ENCODE measurements around the gene CTCF.

The CTCF gene

GRCh38 chr16:67558859-67559258 is 3.5 kb upstream of the CTCF start:
- no peaks in the 10 kb centered on the region for H3K9me3 Mint-ChIP-seq
- peaks cover 4% of the 10 kb centered on the region for H3K36me3 Mint-ChIP-seq
- no peak overlapping the region for H3K4me3 Mint-ChIP-seq
- H3K27ac Mint-ChIP-seq: no peak overlapping the region
- no peaks in the 10 kb centered on the region for H3K27me3 Mint-ChIP-seq
- peaks cover 49% of the 10 kb centered on the region for H3K4me1 Mint-ChIP-seq

GRCh38 chr16:67560827-67561342 is 1.4 kb upstream of the CTCF start:
- no peaks in the 10 kb centered on the region for H3K27me3 Mint-ChIP-seq
- H3K36me3 Mint-ChIP-seq: peaks cover 4% of the 10 kb centered on the region
- H3K4me3 Mint-ChIP-seq: peak overlapping the region; percentile 88
- H3K9me3 Mint-ChIP-seq: no peaks in the 10 kb centered on the region
- H3K27ac Mint-ChIP-seq: peak overlapping the region; percentile 82
- peaks cover 44% of the 10 kb centered on the region for H3K4me1 Mint-ChIP-seq

- Mint-ChIP-seq H3K27me3 (no peaks in the 10 kb centered on the region), H3K27ac (peak overlapping the region; percentile 82), H3K36me3 (peaks cover 4% of the 10 kb centered on the region), H3K4me3 (peak overlapping the region; percentile 88), H3K4me1 (peaks cover 42% of the 10 kb centered on the region), H3K9me3 (no peaks in the 10 kb centered on the region)
Observed at GRCh38 chr16:67561501-67561823, 864 bp upstream of the CTCF start.

DNA sequence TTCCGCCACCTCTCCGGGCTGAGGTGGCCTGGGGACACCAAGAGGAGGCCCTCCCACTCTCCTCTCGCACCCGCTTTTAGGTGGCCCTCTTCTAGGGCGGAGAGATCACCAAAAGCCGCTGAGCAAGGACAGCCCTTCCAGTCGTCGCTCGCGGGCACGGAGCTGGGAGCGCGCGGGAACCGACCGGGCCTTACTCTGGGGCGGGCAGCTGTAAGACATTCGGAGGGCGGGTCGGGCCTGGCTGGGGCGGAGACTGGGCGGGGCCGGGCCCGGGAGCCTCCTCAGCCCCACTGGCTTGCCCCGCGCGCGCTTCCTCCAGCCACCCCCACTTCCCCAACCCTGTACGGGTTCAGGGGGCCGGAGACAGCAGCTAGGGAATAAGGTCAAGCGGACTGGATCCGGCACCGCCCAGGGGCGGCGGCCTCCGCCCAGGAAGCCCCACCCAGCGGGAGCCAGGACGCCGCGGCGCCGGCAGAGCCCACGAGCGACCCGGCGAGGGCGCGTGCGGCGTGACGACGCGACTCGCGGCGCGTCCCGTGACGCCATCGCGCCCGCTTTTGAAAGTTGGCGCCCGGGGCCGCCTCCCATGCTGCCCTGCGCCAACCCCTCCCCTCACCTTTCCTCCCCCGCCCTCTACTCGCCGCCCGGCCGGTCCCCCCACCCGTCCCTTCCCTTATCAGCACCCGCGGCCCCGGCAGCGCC is 351 bp upstream of the CTCF start:
- H3K27ac Mint-ChIP-seq: peak overlapping the region; percentile 87
- peaks cover 43% of the 10 kb centered on the region for H3K4me1 Mint-ChIP-seq
- no peaks in the 10 kb centered on the region for H3K9me3 Mint-ChIP-seq
- peak overlapping the region; percentile 88 for H3K4me3 Mint-ChIP-seq
- peaks cover 4% of the 10 kb centered on the region for H3K36me3 Mint-ChIP-seq
- H3K27me3 Mint-ChIP-seq: no peaks in the 10 kb centered on the region

DNA sequence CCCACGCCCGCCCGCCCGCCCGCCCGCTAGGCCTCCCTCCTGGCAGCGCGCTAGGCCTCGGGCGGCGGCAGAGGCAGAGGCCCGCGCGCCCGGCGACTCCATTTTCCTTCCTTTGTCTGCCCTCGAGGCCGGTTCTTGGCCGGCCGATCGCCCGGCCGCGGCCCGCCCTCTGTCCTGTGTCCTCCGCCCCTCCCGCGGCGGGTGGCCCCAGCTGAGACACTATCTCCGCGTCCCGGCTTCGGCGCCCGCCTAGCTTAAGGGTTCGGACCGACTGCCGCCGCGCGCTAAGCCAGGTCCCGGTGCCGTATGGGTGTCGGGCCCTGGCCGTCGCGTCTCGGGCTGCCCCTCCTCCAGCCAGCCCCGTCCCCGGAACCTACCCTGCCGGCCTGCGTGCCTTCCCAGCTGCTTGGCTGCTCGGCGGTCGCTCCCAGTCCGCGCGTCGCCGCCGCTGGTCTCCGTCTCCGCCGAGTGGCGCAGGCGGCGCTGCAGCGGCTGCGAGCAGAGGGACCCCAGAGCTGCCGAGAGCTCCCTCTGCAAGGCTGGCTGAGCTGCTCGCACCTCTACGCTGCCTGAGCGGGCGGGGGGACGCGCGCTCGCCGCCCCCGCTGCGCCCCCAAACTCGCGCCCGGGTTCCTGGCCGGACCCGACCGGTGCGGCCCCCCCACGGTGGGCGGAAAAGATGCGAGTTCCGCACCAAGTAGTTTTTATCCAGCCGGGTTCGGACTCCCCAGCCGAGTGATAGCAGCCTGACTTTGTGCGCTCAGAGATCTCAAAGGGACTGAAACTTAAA is 787 bp downstream of the CTCF start:
- H3K27ac Mint-ChIP-seq: peak overlapping the region; percentile 72

DNA sequence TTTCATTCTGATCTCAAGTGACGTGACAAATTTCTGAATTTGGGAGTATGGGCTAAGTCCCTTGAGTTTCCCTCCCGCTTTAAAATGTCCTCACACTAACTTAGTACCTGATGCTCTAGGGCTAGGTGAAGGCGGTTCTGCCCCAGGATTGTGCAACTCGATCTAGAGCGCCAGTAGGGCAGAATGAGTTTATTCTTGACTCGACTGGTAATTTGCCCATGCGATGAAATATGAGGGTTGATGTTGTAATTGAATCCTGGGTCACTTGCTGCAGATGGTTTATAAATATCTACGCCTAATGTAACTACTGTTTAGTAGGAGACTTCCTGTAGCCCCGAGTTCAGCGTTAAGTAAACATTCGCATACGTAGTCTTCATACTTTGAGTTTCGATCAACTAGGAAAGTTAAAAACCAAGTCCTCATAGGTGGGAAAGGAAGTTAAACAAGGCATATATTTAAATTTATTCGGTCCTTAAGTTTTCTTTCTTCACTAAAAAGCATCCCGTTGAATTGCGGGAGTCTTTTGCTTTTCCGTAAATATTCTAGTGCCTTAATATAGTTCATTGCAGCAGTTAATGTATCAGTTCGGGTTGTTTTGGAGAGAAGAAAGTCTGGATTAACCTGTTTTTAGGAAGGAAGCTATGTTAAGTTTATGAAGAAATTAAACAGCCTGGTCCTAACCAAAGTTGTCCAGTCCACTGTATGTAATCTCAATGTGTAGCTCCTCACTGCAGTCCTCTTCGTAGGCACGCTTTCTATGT is 1.6 kb downstream of the CTCF start:
- no peaks in the 10 kb centered on the region for H3K9me3 Mint-ChIP-seq
- no peaks in the 10 kb centered on the region for H3K27me3 Mint-ChIP-seq
- H3K27ac Mint-ChIP-seq: peak overlapping the region; percentile 72
- peaks cover 47% of the 10 kb centered on the region for H3K4me1 Mint-ChIP-seq
- peak overlapping the region; percentile 86 for H3K4me3 Mint-ChIP-seq
- peaks cover 4% of the 10 kb centered on the region for H3K36me3 Mint-ChIP-seq

More for the DNA sequence above, 787 bp downstream of the CTCF start:
- H3K36me3 Mint-ChIP-seq: peaks cover 4% of the 10 kb centered on the region
- peak overlapping the region; percentile 86 for H3K4me3 Mint-ChIP-seq
- peaks cover 44% of the 10 kb centered on the region for H3K4me1 Mint-ChIP-seq
- no peaks in the 10 kb centered on the region for H3K27me3 Mint-ChIP-seq
- H3K9me3 Mint-ChIP-seq: no peaks in the 10 kb centered on the region

GRCh38 chr16:67565470-67566100 is 3.3 kb downstream of the CTCF start:
- Mint-ChIP-seq H3K4me3 (peak overlapping the region; percentile 15), H3K4me1 (peaks cover 44% of the 10 kb centered on the region), H3K27ac (no peak overlapping the region), H3K9me3 (no peaks in the 10 kb centered on the region), H3K27me3 (no peaks in the 10 kb centered on the region), H3K36me3 (peaks cover 2% of the 10 kb centered on the region)

- peaks cover 6% of the 10 kb centered on the region for H3K36me3 Mint-ChIP-seq
- H3K4me1 Mint-ChIP-seq: peaks cover 33% of the 10 kb centered on the region
- no peaks in the 10 kb centered on the region for H3K27me3 Mint-ChIP-seq
- H3K9me3 Mint-ChIP-seq: no peaks in the 10 kb centered on the region
- no peak overlapping the region for H3K4me3 Mint-ChIP-seq
- H3K27ac Mint-ChIP-seq: no peak overlapping the region
Observed at GRCh38 chr16:67571464-67571863, 9.1 kb downstream of the CTCF start.

DNA sequence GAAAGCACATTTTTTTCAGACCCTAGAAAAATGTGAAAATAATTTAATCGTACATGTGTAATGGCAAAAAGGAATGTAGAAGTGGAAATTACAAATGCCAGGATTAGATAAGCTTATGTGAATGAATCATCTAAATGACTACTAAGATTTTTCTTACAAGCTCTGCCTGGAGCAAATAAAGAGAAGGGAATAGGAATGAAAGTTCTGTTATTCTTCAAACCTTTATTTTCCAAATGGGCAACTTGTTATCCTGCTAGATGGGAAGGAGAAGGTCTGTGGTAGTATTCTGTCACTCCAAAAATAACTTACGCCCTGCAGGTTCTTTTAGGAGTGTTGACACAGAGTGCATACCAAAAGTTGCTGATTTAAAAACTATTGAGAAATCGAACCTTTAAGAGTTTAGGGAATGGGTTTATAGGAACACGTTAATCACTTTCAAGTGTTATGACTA is 9.7 kb downstream of the CTCF start:
- H3K27ac Mint-ChIP-seq: peak overlapping the region; percentile 72
- no peaks in the 10 kb centered on the region for H3K9me3 Mint-ChIP-seq
- H3K36me3 Mint-ChIP-seq: peaks cover 6% of the 10 kb centered on the region
- H3K27me3 Mint-ChIP-seq: no peaks in the 10 kb centered on the region
- no peak overlapping the region for H3K4me3 Mint-ChIP-seq
- H3K4me1 Mint-ChIP-seq: peaks cover 29% of the 10 kb centered on the region

DNA sequence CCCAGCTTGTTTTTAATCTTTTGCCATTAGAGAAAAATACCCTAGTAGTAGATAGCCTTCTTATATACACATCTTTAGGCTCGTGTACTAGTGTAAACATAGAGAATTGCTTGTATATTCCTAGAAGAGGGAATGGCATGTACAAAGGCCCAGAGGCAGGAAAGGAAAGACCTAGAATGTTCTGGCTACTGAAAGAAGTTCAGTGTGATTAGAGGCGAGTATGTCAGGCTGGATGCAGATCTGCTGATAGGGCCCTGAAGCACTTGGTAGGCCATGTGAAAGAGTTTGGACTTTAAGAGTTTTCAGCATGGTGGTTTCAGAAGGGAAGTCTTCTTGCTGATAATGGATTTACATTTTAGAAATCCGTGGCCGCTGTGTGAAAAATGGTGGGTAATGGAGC is 17.4 kb downstream of the CTCF start:
- Mint-ChIP-seq H3K36me3 (peaks cover 9% of the 10 kb centered on the region), H3K27me3 (no peaks in the 10 kb centered on the region), H3K4me1 (peaks cover 20% of the 10 kb centered on the region), H3K4me3 (no peak overlapping the region), H3K27ac (peak overlapping the region; percentile 15), H3K9me3 (no peaks in the 10 kb centered on the region)

DNA sequence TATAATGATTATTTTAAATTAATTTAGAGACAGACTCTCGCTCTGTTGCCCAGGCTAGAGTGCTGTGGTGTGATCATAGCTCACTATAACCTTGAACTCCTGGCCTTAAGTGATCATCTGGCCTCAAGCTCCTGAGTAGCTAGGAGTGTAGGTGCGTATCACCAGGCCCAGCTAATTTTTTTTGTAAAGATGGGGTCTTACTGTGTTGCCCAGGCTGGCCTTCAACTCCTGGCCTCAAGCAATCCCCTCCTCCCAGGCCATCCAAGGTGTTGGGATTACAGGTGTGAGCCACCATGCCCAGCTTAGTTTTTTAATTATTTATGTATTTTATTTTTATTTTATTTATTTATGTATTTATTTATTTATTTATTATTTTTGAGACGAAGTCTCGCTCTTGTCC is 17.9 kb downstream of the CTCF start:
- H3K4me3 Mint-ChIP-seq: no peak overlapping the region
- H3K9me3 Mint-ChIP-seq: no peaks in the 10 kb centered on the region
- H3K27ac Mint-ChIP-seq: no peak overlapping the region
- H3K4me1 Mint-ChIP-seq: peaks cover 24% of the 10 kb centered on the region
- peaks cover 9% of the 10 kb centered on the region for H3K36me3 Mint-ChIP-seq
- H3K27me3 Mint-ChIP-seq: no peaks in the 10 kb centered on the region

DNA sequence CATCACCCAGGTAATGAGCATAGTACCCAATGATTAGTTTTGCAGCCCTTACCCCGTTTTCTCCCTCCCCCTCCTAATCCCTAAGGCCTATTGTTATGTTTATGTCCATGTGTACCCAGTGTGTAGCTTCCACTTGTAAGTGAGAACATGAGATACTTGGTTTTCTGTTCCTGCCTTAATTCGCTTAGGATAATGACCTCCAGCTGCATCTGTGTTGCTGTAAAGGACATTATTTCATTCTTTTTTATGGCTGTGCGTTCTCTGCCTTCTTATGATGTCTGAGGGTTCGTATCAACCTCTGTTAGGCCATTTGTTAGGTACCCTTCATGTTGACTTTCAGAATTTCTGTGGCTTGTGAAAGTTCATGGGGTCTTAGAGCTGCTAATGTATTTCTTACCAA is 31.0 kb downstream of the CTCF start:
- Mint-ChIP-seq H3K27me3 (no peaks in the 10 kb centered on the region), H3K36me3 (peaks cover 3% of the 10 kb centered on the region), H3K9me3 (no peaks in the 10 kb centered on the region), H3K27ac (no peak overlapping the region), H3K4me3 (no peak overlapping the region), H3K4me1 (peaks cover 38% of the 10 kb centered on the region)

DNA sequence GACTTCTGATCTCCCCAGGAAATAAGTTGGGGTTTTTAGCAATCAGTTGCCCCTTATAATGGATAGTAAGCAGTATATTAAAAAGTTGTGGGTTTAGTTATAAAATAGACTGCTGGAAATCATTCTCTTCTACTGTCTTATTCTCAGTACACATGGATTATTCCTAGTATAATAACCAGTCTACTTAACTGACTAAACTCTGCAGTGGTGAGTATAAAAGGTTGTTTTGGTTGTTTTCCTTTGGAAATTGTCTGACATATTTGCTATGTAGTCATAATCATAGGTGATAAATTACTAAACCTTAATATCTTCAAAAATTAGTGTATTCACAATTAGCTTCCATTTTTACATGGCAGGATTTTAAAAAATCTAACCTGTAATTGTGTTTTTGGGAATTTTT is 31.4 kb downstream of the CTCF start:
- no peak overlapping the region for H3K4me3 Mint-ChIP-seq
- H3K4me1 Mint-ChIP-seq: peaks cover 39% of the 10 kb centered on the region
- no peaks in the 10 kb centered on the region for H3K27me3 Mint-ChIP-seq
- H3K9me3 Mint-ChIP-seq: no peaks in the 10 kb centered on the region
- peaks cover 3% of the 10 kb centered on the region for H3K36me3 Mint-ChIP-seq
- peak overlapping the region; percentile 24 for H3K27ac Mint-ChIP-seq

- peaks cover 41% of the 10 kb centered on the region for H3K4me1 Mint-ChIP-seq
- peaks cover 3% of the 10 kb centered on the region for H3K36me3 Mint-ChIP-seq
- no peak overlapping the region for H3K4me3 Mint-ChIP-seq
- no peaks in the 10 kb centered on the region for H3K27me3 Mint-ChIP-seq
- H3K27ac Mint-ChIP-seq: peak overlapping the region; percentile 63
- no peaks in the 10 kb centered on the region for H3K9me3 Mint-ChIP-seq
Observed at GRCh38 chr16:67594256-67594915, 32.1 kb downstream of the CTCF start.

- H3K27ac Mint-ChIP-seq: peak overlapping the region; percentile 70
- H3K4me1 Mint-ChIP-seq: peaks cover 46% of the 10 kb centered on the region
- H3K4me3 Mint-ChIP-seq: no peak overlapping the region
Observed at GRCh38 chr16:67594956-67595355, 32.6 kb downstream of the CTCF start.

More at GRCh38 chr16:67594956-67595355, 32.6 kb downstream of the CTCF start:
- no peaks in the 10 kb centered on the region for H3K27me3 Mint-ChIP-seq
- H3K9me3 Mint-ChIP-seq: no peaks in the 10 kb centered on the region
- H3K36me3 Mint-ChIP-seq: peaks cover 3% of the 10 kb centered on the region
